OCI-LY1 (cell line): ENCODE data around the gene NPAS4.
"Not testable (repeated sequence)": the region's sequence is repeated elsewhere in the genome, so short reads cannot be mapped to it uniquely, and the experiment has no call there.

ENCODE experiments used
- H2AFZ ChIP-seq: fragments of 200-600 bp; sonication (generic), shearing (Covaris generic); 2 replicates; pipeline ENCODE4 v1.6.0; 2014; ENCODE audit warnings: antibody characterized with exemption, mild to moderate bottlenecking, low read length
- H3F3A ChIP-seq: fragments of 200-600 bp; sonication (generic), shearing (Covaris generic); 2 replicates; pipeline ENCODE4 v1.6.0; 2014; ENCODE audit warnings: mild to moderate bottlenecking, antibody characterized with exemption, low read length, moderate library complexity; ENCODE audit not compliant: insufficient read depth
- H3K27ac ChIP-seq: fragments of 200-600 bp; sonication (generic); 2 replicates; pipeline ENCODE4 v1.5.1; 2014; ENCODE audit warnings: low read length, mixed run types, mild to moderate bottlenecking, low read depth; ENCODE audit not compliant: poor library complexity, severe bottlenecking
- H3K27me3 ChIP-seq: fragments of 200-600 bp; sonication (generic); 2 replicates; pipeline ENCODE4 v1.6.0; 2014; ENCODE audit warnings: antibody characterized with exemption, mild to moderate bottlenecking, low read length, moderate library complexity; ENCODE audit not compliant: insufficient read depth
- H3K36me3 ChIP-seq: fragments of 200-600 bp; sonication (generic); 2 replicates; pipeline ENCODE4 v1.6.1; 2014; ENCODE audit warnings: mild to moderate bottlenecking, antibody characterized with exemption, low read length, moderate library complexity, mixed read lengths; ENCODE audit not compliant: insufficient read depth
- H3K4me1 ChIP-seq: fragments of 200-600 bp; sonication (generic); 2 replicates; pipeline ENCODE4 v1.5.1; 2014; ENCODE audit warnings: mild to moderate bottlenecking, low read length, moderate library complexity; ENCODE audit not compliant: insufficient read depth, severe bottlenecking
- H3K4me2 ChIP-seq: fragments of 200-600 bp; sonication (generic), shearing (Covaris generic); 2 replicates; pipeline ENCODE4 v1.6.1; 2014; ENCODE audit warnings: low read length
- H3K4me3 ChIP-seq: fragments of 200-600 bp; sonication (generic); 2 replicates; pipeline ENCODE4 v1.5.1; 2014; ENCODE audit warnings: low read length, low read depth, mild to moderate bottlenecking, mixed read lengths; ENCODE audit not compliant: poor library complexity, severe bottlenecking
- H3K79me2 ChIP-seq: fragments of 200-600 bp; shearing (Covaris generic); 2 replicates; pipeline ENCODE4 v1.6.1; 2016; ENCODE audit warnings: mixed run types, low read length, mixed read lengths; ENCODE audit not compliant: insufficient read depth
- H3K9ac ChIP-seq: fragments of 200-600 bp; sonication (generic), shearing (Covaris generic); 2 replicates; pipeline ENCODE4 v1.6.1; 2014; ENCODE audit warnings: mild to moderate bottlenecking, low read length, mixed read lengths
- H3K9me2 ChIP-seq: fragments of 200-600 bp; sonication (generic), shearing (Covaris generic); 2 replicates; pipeline ENCODE4 v1.6.1; 2014; ENCODE audit warnings: low read depth, mild to moderate bottlenecking, low read length, mixed read lengths
- H3K9me3 ChIP-seq: fragments of 200-600 bp; shearing (Covaris generic); 2 replicates; pipeline ENCODE4 v1.6.1; 2014; ENCODE audit warnings: low read length, mixed read lengths
- H4K20me1 ChIP-seq: fragments of 200-600 bp; sonication (generic), shearing (Covaris generic); 2 replicates; pipeline ENCODE4 v1.6.0; 2016; ENCODE audit warnings: mild to moderate bottlenecking, low read length; ENCODE audit not compliant: insufficient read depth
- CTCF ChIP-seq: fragments of 200-600 bp; sonication (generic), shearing (Covaris generic); IDR thresholded peaks from 2 replicates; pipeline ENCODE4 v1.5.1; 2017; ENCODE audit warnings: mild to moderate bottlenecking, antibody characterized with exemption, low read length, moderate library complexity, mixed read lengths
- EZH2 ChIP-seq: fragments of 200-600 bp; sonication (generic), shearing (Covaris generic); IDR thresholded peaks from 2 replicates; pipeline ENCODE4 v1.8.0; 2017; ENCODE audit warnings: borderline replicate concordance, mixed run types, mild to moderate bottlenecking, antibody characterized with exemption, low read length, moderate library complexity, mixed read lengths

Gene NPAS4

GRCh38 chr11:66420671-66421476, at the start of gene NPAS4:
TSS of gene NPAS4 (plus strand) at chr11:66421035. CDS start at chr11:66421180, 145 bp downstream.
- H3K27me3 ChIP-seq, result no peaks in the 10 kb centered on the region
- H3K4me3 ChIP-seq, result no peak within 1 kb of the TSS
- H2AFZ ChIP-seq, result no peak within 1 kb of the TSS

GRCh38 chr11:66371627-66372415, 49.0 kb upstream of the NPAS4 start, which contains the start of gene SLC29A2:
TSS of gene SLC29A2 (minus strand) at chr11:66371760. CDS start at chr11:66371591, 169 bp downstream.
- peak within 1 kb of the TSS; percentile 91 for H3K4me3 ChIP-seq
- peak within 1 kb of the TSS; percentile 89 for H3K9ac ChIP-seq
- H4K20me1 ChIP-seq, result no peaks in the 10 kb centered on the region
- no peaks in the 10 kb centered on the region for H3K9me3 ChIP-seq
- peak within 1 kb of the TSS; percentile 85 for H3K27ac ChIP-seq
- peak within 1 kb of the TSS; percentile 97 for H3K4me2 ChIP-seq
- peaks cover 21% of the 10 kb centered on the region for H3K4me1 ChIP-seq
- peaks cover 6% of the 10 kb centered on the region for H3F3A ChIP-seq
- H3K9me2 ChIP-seq, result no peaks in the 10 kb centered on the region
- peak within 1 kb of the TSS; percentile 39; the same call in 1 of the 2 replicates for H2AFZ ChIP-seq
- peaks cover 36% of the 10 kb centered on the region for H3K36me3 ChIP-seq
- peaks cover 4% of the 10 kb centered on the region; the same call in 1 of the 2 replicates for H3K79me2 ChIP-seq
- H3K27me3 ChIP-seq, result no peaks in the 10 kb centered on the region
- TF ChIP-seq EZH2 (no peak), CTCF (no peak)

More at GRCh38 chr11:66420671-66421476, at the start of gene NPAS4:
- no peaks in the 10 kb centered on the region for H3K36me3 ChIP-seq
- no peak within 1 kb of the TSS for H3K27ac ChIP-seq
- TF ChIP-seq EZH2 (no peak), CTCF (no peak)
- no peaks in the 10 kb centered on the region for H3K79me2 ChIP-seq
- H3K9me3 ChIP-seq, result no peaks in the 10 kb centered on the region
- H3K9me2 ChIP-seq, result no peaks in the 10 kb centered on the region
- no peaks in the 10 kb centered on the region for H4K20me1 ChIP-seq
- H3F3A ChIP-seq, result no peaks in the 10 kb centered on the region; the same call in 1 of the 2 replicates
- no peak within 1 kb of the TSS for H3K4me2 ChIP-seq
- H3K4me1 ChIP-seq, result no peaks in the 10 kb centered on the region
- H3K9ac ChIP-seq, result no peak within 1 kb of the TSS

GRCh38 chr11:66373265-66373664, 47.6 kb upstream of the NPAS4 start:
- Histone ChIP-seq H3K9ac (no peak overlapping the region), H3K79me2 (peaks cover 4% of the 10 kb centered on the region; the same call in 1 of the 2 replicates), H3K4me3 (no peak overlapping the region), H3K36me3 (peaks cover 22% of the 10 kb centered on the region), H3K4me2 (no peak overlapping the region), H3K4me1 (peaks cover 21% of the 10 kb centered on the region), H3K9me3 (no peaks in the 10 kb centered on the region), H3K27ac (no peak overlapping the region), H3F3A (peaks cover 6% of the 10 kb centered on the region), H4K20me1 (no peaks in the 10 kb centered on the region), H2AFZ (no peak overlapping the region), H3K27me3 (no peaks in the 10 kb centered on the region), H3K9me2 (no peaks in the 10 kb centered on the region)
- TF ChIP-seq EZH2, result no peak
- no peak for TF ChIP-seq CTCF

- H3K9me2 ChIP-seq, H2AFZ ChIP-seq, H3K4me3 ChIP-seq, H3F3A ChIP-seq, H3K4me2 ChIP-seq, H3K9ac ChIP-seq, H4K20me1 ChIP-seq, H3K79me2 ChIP-seq, H3K9me3 ChIP-seq, H3K27ac ChIP-seq, H3K27me3 ChIP-seq: not testable (repeated sequence)
- Histone ChIP-seq H3K4me1 (peaks cover 21% of the 10 kb centered on the region), H3K36me3 (peaks cover 17% of the 10 kb centered on the region)
Observed at GRCh38 chr11:66373690-66374287, 47.0 kb upstream of the NPAS4 start.

- not testable (repeated sequence) for H2AFZ ChIP-seq, H4K20me1 ChIP-seq, H3K36me3 ChIP-seq, H3K4me1 ChIP-seq, H3K9me3 ChIP-seq, H3K27me3 ChIP-seq, H3K4me2 ChIP-seq, H3K4me3 ChIP-seq, H3K9me2 ChIP-seq, H3K9ac ChIP-seq, H3F3A ChIP-seq, H3K27ac ChIP-seq, H3K79me2 ChIP-seq
Observed at GRCh38 chr11:66380264-66380663, 40.6 kb upstream of the NPAS4 start.
